Heart right ventricle (tissue), 16 donors: ENCODE results near the gene TMC3. TPM values are rescaled to one million over a fixed set of nuclear protein-coding genes. Genes with fewer than 3 reads are reported as not detected.

Source experiments
- ATAC-seq, 8 donors: fragments of 200-7000 bp; cut with Tn5 transposase; one replicate each; pipeline ENCODE4 v1.9.1; 2020; ENCODE audit warnings: mild to moderate bottlenecking in 8 of 8, moderate library complexity in 8 of 8, moderate number of reproducible peaks in 1 of 8
- DNase-seq, 2 donors: peaks; one replicate each; pipeline ENCODE4 v3.0.0-alpha.2; 2020
- H3K27ac ChIP-seq, 10 donors: fragments of 200-600 bp; sonication (generic) in 2 of 10; one replicate each; pipeline versions ENCODE4 v1.5.0 to v1.8.0; 2020 to 2022; ENCODE audit warnings: mild to moderate bottlenecking in 3 of 10
- H3K27me3 ChIP-seq, 7 donors: fragments of 200-600 bp; one replicate each; pipeline ENCODE4 v1.8.0; 2021 to 2022; ENCODE audit warnings: mild to moderate bottlenecking in 2 of 7
- H3K36me3 ChIP-seq, 9 donors: fragments of 200-600 bp; sonication (generic) in 1 of 9; one replicate each; pipeline versions ENCODE4 v1.5.0 to v1.8.0; 2020 to 2022; ENCODE audit warnings: mild to moderate bottlenecking in 2 of 9
- H3K4me1 ChIP-seq, 9 donors: fragments of 200-600 bp; sonication (generic) in 1 of 9; one replicate each; pipeline versions ENCODE4 v1.5.0 to v1.8.0; 2020 to 2022; ENCODE audit warnings: mild to moderate bottlenecking in 4 of 9
- H3K4me3 ChIP-seq, 10 donors: fragments of 200-600 bp; sonication (generic) in 2 of 10; one replicate each; pipeline versions ENCODE4 v1.5.0 to v1.8.0; 2020 to 2022; ENCODE audit warnings: mild to moderate bottlenecking in 7 of 10, moderate library complexity in 2 of 10
- H3K9me3 ChIP-seq, 11 donors: fragments of 200-600 bp in 10 of 11; sonication (generic) in 2 of 11; one replicate each; pipeline versions ENCODE4 v1.5.0 to v1.8.0; 2013 to 2022; ENCODE audit warnings: mild to moderate bottlenecking in 2 of 11, control low read depth in 1 of 11, moderate library complexity in 1 of 11
- CTCF ChIP-seq, 9 donors: fragments of 200-600 bp; sonication (generic) in 2 of 9; IDR thresholded peaks; one replicate each; pipeline versions ENCODE4 v1.5.0 to v1.8.0; 2021 to 2022; ENCODE audit warnings: antibody characterized with exemption in 9 of 9, mild to moderate bottlenecking in 5 of 9, moderate library complexity in 1 of 9
- WGBS, 2 donors: extraction: QIAGEN DNeasy Blood & Tissue Kit; methylation state at CpG; one replicate each; pipeline ENCODE4 v1.1.7; 2013; ENCODE audit warnings: inconsistent platforms in 1 of 2; 5-methylcytosine and 5-hydroxymethylcytosine counted together
- intact Hi-C, 10 donors: fragments of 100-400 bp; cut with DNase I; formaldehyde crosslinking; loops; one replicate each; pipeline versions ENCODE4 v1.11.1 to v1.14.2; 2022
- polyA plus RNA-seq, 2 donors: library from polyadenylated mRNA; stranded (reverse); fragments of 200-250 nt; gene quantifications; one replicate each; pipeline ENCODE4 v1.2.3, GENCODE V29; 2013
- total RNA-seq, 10 donors: library from RNA; stranded (reverse); fragmentation: NEBNext Ultra II Directional in 3 of 10; extraction: Animal tissue kit (Norgen Biotek cat#: 25700) in 3 of 10; gene quantifications; one replicate each; pipeline versions ENCODE4 v1.2.1 to v1.2.4, GENCODE V29; 2021 to 2023
- donor health status: Arrhythmogenic right ventricular cardiomyopathy.
- donor health status: ischemic (EF 13 %, LVEDD 7.1; RV severe dilation, severe dysfunction).
- donor health status: healthy with polysubstance abuse.
- donor health status: DM: no; HTN: yes; CAD: no.
- donor health status: DM: no; HTN: no; CAD: no.
- donor health status: ischemic (EF 25% LVEDD 6.9; RV normal size, moderate dysfunction).
- donor health status: ischemic (EF 25% LVEDD 5.7; RV mildly dilated, moderate dysfunction).
- donor health status: healthy.
- donor health status: DM: yes; HTN: yes; CAD: no.
- donor health status: Ischemic cardiomyopathy.
- donor health status: ischemic (EF 35%, LVEDD 5.7; RV mildly dilated, moderate dysfunction).
- donor health status: nonischemic (EF 11% LVEDD 7.7; RV severe dilation, severe dysfunction).
- donor health status: DM: yes; HTN: yes; CAD: no.
- donor health status: PGD.
- donor health status: ischemic (EF 29% LVEDD 5.4; RV normal size, mild dysfunction).
- donor health status: nonischemic (EF 23%, LVEDD 6.1; RV moderate dilation, normal function).

The TMC3 gene
- total and polyA plus RNA-seq, 12 donors: under 0.01 TPM; not detected in 11

- Histone ChIP-seq H3K36me3 (no peaks in the 10 kb centered on the region), H3K9me3 (no peaks in the 10 kb centered on the region), H3K4me3 (no peak overlapping the region), H3K27ac (no peak overlapping the region), H3K27me3 (no peaks in the 10 kb centered on the region), H3K4me1 (peaks cover 0 to 32% (median 15%) of the 10 kb centered on the region in 9 donors)
- TF ChIP-seq CTCF (IDR thresholded peaks at IDR 0.05): no peak
- DNase-seq (no peak), ATAC-seq (no peak)
- intact Hi-C loops: loop anchor here in 3 of 10 donors (5.0 to 10.0 kb wide), 3 partner anchors 43 to 61 kb away; no protein-coding TSS in a partner anchor
- 86 to 87% methylated on average over 4 of the region's 4 CpGs for WGBS, 2 donors
These were observed 38.4 kb downstream of the TMC3 start for GRCh38 chr15:81335631-81336030.

GRCh38 chr15:81334768-81335435 lies 39.1 kb downstream of the TMC3 start:
- Histone ChIP-seq H3K27ac (no peak overlapping the region), H3K27me3 (no peaks in the 10 kb centered on the region), H3K4me3 (no peak overlapping the region), H3K9me3 (no peaks in the 10 kb centered on the region), H3K4me1 (peaks cover 0 to 33% (median 15%) of the 10 kb centered on the region in 9 donors), H3K36me3 (no peaks in the 10 kb centered on the region)
- intact Hi-C loops: loop anchor here in 5 of 10 donors (5.0 to 10.0 kb wide), 4 partner anchors 43 to 60 kb away; no protein-coding TSS in a partner anchor
- no peak for TF ChIP-seq CTCF (IDR thresholded peaks at IDR 0.05)
- WGBS, 2 donors: 79 to 83% methylated on average over 10 of the region's 10 CpGs
- DNase-seq (no peak), ATAC-seq (no peak)

GRCh38 chr15:81333363-81333762 lies 40.6 kb downstream of the TMC3 start:
- intact Hi-C loops: loop anchor here in 4 of 10 donors (5.0 to 10.0 kb wide), 3 partner anchors 49 to 59 kb away; no protein-coding TSS in a partner anchor
- Histone ChIP-seq H3K27ac (no peak overlapping the region), H3K27me3 (no peaks in the 10 kb centered on the region), H3K9me3 (no peaks in the 10 kb centered on the region), H3K4me3 (no peak overlapping the region), H3K36me3 (no peaks in the 10 kb centered on the region), H3K4me1 (peaks cover 0 to 27% (median 12%) of the 10 kb centered on the region in 9 donors)
- 96 to 98% methylated on average over 3 of the region's 3 CpGs for WGBS, 2 donors
- ATAC-seq: no peak
- no peak for TF ChIP-seq CTCF (IDR thresholded peaks at IDR 0.05)
- no peak for DNase-seq

GRCh38 chr15:81332326-81332725 lies 41.7 kb downstream of the TMC3 start:
- DNase-seq (no peak), ATAC-seq (no peak)
- no peaks in the 10 kb centered on the region for H3K36me3 ChIP-seq
- no peaks in the 10 kb centered on the region for H3K9me3 ChIP-seq
- peaks cover 0 to 18% (median 12%) of the 10 kb centered on the region in 9 donors for H3K4me1 ChIP-seq
- H3K27me3 ChIP-seq: no peaks in the 10 kb centered on the region
- intact Hi-C loops: loop anchor here in 4 of 10 donors (5.0 to 10.0 kb wide), 3 partner anchors 48 to 58 kb away; no protein-coding TSS in a partner anchor
- no peak overlapping the region for H3K27ac ChIP-seq
- TF ChIP-seq CTCF (IDR thresholded peaks at IDR 0.05): no peak
- no peak overlapping the region for H3K4me3 ChIP-seq
- 96% methylated on average over 12 of the region's 12 CpGs for WGBS, 2 donors
